ENCODE data around the gene ALMS1. TPM values are rescaled to one million over a fixed set of nuclear protein-coding genes. Genes with fewer than 3 reads are reported as not detected.

Gene ALMS1
- total and polyA plus RNA-seq, 9 of the 15 experiments (the other 6 are each of a cell fraction or from before 2014, with no cell fraction given) = 1.4 to 26.3 (median 13.6) TPM

DNA sequence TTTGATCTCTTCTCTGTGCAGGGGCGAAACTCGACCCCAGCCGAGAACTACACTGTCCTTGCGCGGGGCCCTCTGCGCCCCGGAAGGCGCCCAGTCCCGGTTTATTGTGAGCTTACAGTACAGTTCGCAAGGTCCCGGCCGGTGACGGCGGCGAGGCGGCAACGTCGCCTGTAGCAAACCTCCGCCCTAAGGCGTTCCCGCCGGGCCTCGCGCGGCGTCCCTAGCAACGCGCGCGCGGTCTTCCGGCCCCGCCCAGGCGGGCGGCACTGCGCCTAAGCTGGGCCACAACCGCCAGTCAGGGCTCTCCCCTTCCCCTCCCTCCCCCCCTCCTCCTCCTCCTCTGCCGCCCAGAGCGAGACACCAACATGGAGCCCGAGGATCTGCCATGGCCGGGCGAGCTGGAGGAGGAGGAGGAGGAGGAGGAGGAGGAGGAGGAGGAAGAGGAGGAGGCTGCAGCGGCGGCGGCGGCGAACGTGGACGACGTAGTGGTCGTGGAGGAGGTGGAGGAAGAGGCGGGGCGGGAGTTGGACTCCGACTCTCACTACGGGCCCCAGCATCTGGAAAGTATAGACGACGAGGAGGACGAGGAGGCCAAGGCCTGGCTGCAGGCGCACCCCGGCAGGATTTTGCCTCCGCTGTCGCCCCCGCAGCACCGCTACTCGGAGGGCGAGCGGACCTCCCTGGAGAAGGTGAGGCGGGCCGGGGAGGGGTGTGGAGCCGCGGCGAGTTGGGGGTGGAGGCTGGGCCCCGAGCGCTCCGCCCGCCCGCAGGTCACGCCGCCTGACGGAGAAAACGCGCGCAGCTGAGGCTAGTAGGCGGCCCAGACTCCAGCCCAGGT lies at the start of gene ALMS1 (continued):
- TF ChIP-seq, protein P1, sequence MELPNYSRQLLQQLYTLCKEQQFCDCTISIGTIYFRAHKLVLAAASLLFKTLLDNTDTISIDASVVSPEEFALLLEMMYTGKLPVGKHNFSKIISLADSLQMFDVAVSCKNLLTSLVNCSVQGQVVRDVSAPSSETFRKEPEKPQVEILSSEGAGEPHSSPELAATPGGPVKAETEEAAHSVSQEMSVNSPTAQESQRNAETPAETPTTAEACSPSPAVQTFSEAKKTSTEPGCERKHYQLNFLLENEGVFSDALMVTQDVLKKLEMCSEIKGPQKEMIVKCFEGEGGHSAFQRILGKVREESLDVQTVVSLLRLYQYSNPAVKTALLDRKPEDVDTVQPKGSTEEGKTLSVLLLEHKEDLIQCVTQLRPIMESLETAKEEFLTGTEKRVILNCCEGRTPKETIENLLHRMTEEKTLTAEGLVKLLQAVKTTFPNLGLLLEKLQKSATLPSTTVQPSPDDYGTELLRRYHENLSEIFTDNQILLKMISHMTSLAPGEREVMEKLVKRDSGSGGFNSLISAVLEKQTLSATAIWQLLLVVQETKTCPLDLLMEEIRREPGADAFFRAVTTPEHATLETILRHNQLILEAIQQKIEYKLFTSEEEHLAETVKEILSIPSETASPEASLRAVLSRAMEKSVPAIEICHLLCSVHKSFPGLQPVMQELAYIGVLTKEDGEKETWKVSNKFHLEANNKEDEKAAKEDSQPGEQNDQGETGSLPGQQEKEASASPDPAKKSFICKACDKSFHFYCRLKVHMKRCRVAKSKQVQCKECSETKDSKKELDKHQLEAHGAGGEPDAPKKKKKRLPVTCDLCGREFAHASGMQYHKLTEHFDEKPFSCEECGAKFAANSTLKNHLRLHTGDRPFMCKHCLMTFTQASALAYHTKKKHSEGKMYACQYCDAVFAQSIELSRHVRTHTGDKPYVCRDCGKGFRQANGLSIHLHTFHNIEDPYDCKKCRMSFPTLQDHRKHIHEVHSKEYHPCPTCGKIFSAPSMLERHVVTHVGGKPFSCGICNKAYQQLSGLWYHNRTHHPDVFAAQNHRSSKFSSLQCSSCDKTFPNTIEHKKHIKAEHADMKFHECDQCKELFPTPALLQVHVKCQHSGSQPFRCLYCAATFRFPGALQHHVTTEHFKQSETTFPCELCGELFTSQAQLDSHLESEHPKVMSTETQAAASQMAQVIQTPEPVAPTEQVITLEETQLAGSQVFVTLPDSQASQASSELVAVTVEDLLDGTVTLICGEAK (IDR thresholded peaks at IDR 0.05) = no peak
- TF ChIP-seq, protein P1 (CRISPR knock-in tag; IDR thresholded peaks at IDR 0.05) = no peak
- TF ChIP-seq KDM5B (IDR thresholded peaks at IDR 0.05; ENCODE audit: insufficient replicate concordance, low read depth, low read length) (peak; percentile 79), XRCC3 (IDR thresholded peaks at IDR 0.05) (no peak), PRDM10 (IDR thresholded peaks at IDR 0.05; ENCODE audit: partially characterized antibody) (no peak), ZNF121 (CRISPR knock-in tag; conservative IDR thresholded peaks at IDR 0.05) (no peak), SAFB2 (IDR thresholded peaks at IDR 0.05; ENCODE audit: borderline replicate concordance, low read depth, low read length, severe bottlenecking) (no peak), ZSCAN29 (IDR thresholded peaks at IDR 0.05) (peak; percentile 59), DIDO1 (tag; IDR thresholded peaks at IDR 0.05; ENCODE audit: low read depth) (no peak), CLOCK (CRISPR knock-in tag; IDR thresholded peaks at IDR 0.05; ENCODE audit: borderline replicate concordance) (no peak)

All from K562 (cell line).